Measurements from ENCODE around the gene PLXDC2.

Gene PLXDC2

GRCh38 chr10:20093600-20093999 is 277.4 kb downstream of the PLXDC2 start:
- DNase-seq (ENCODE audit: low spot score): no peak
- TF ChIP-seq CTCF (IDR thresholded peaks at IDR 0.05; ENCODE audit: extremely low read depth, missing control alignments): no peak

- DNase-seq (ENCODE audit: low spot score): no peak
- TF ChIP-seq CTCF (IDR thresholded peaks at IDR 0.05; ENCODE audit: extremely low read depth, missing control alignments): no peak
Observed at GRCh38 chr10:20094226-20094976, 278.2 kb downstream of the PLXDC2 start.

- no peak for DNase-seq (ENCODE audit: low spot score)
- no peak for TF ChIP-seq CTCF (IDR thresholded peaks at IDR 0.05; ENCODE audit: extremely low read depth, missing control alignments)
Observed at GRCh38 chr10:20100171-20100570, 283.9 kb downstream of the PLXDC2 start.

DNA sequence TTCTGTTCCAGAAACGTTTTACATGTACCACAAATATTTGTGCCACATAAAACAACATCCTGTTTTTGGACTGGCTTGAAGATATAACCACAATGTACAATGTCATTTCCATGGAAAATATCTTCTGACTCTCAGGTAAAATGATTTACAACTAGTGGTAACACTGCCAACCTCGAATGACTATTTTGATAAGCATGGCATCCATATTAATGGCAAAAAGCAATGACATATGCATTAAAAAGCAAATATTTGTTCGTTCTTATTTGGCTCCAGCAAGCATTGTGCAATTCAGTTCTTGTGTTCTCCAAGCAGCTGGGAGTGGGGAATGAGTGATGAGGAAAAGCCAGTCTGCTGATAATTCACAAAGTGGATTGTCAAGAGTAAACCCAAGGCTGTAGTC is 289.0 kb downstream of the PLXDC2 start:
- no peak for TF ChIP-seq CTCF (IDR thresholded peaks at IDR 0.05; ENCODE audit: extremely low read depth, missing control alignments)
- DNase-seq (ENCODE audit: low spot score): no peak

DNA sequence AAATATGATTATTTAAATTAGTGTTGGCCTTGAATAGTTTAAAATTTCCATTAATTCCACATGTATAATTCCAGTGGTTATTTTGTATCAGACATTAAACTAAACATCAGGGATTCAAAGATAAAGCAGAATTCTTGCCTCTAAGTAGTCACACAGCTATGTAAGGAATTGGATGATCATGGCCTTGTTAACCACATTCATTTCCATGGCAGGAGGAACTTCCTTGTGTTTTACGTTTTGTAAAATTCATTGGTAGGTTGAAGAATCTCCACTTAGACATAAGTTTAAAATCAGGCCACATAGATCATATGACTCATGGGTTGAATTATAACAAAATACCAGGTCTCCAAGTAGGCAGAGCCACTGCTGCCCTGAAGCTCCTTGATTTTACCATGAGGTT is 289.7 kb downstream of the PLXDC2 start:
- DNase-seq (ENCODE audit: low spot score): no peak
- no peak for TF ChIP-seq CTCF (IDR thresholded peaks at IDR 0.05; ENCODE audit: extremely low read depth, missing control alignments)

- DNase-seq (ENCODE audit: low spot score): no peak
- TF ChIP-seq CTCF (IDR thresholded peaks at IDR 0.05; ENCODE audit: extremely low read depth, missing control alignments): no peak
Observed at GRCh38 chr10:20108021-20108420, 291.8 kb downstream of the PLXDC2 start.

DNA sequence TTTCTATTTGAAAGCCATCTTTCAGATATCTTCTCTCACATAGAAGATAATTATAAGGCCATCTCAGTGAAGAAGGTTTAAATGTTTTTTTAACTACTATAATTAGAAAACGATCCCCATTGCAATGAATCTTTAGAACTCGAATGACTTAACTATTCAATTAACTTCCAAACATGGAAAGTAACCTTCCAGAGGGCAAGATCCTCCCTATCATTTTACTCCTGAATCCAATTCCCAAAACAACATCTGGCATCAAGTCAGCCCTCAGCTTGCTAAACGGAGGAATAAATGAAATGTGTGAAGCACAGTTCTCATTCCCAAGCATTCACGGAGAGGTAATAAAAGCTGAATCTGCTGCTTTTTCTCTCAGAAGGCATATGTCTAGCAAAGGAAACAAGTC is 293.4 kb downstream of the PLXDC2 start:
- no peak for DNase-seq (ENCODE audit: low spot score)
- no peak for TF ChIP-seq CTCF (IDR thresholded peaks at IDR 0.05; ENCODE audit: extremely low read depth, missing control alignments)
